Gastrocnemius medialis (tissue), 4 donors: Measurements from ENCODE around the gene HTR5A.

Source experiments
- CTCF ChIP-seq, 5 experiments: fragments of 450-650 bp in 3 of 5; fragments of 200-600 bp in 2 of 5; sonication (generic) in 2 of 5; IDR thresholded peaks in 4 of 5; conservative IDR thresholded peaks in 1 of 5; 1 replicate in 4 of 5; 2 replicates in 1 of 5; pipeline ENCODE4 v1.5.1; 2016 to 2019; ENCODE audit warnings: antibody characterized with exemption in 5 of 5, mild to moderate bottlenecking in 3 of 5, moderate library complexity in 3 of 5
- POLR2A ChIP-seq, 2 donors: fragments of 450-650 bp; IDR thresholded peaks; one replicate each; pipeline ENCODE4 v1.6.1; 2017; ENCODE audit warnings: antibody characterized with exemption in 2 of 2, mild to moderate bottlenecking in 2 of 2, moderate library complexity in 2 of 2

- TF ChIP-seq POLR2A (IDR thresholded peaks at IDR 0.05) (no peak), CTCF (IDR thresholded peaks at IDR 0.05 in 4 of 5, conservative IDR thresholded peaks at IDR 0.05 in 1 of 5) (no peak)
These were observed 45.2 kb downstream of the HTR5A start for GRCh38 chr7:155115288-155115687.
